Measurements from ENCODE around the gene SAE1.
"Not testable (repeated sequence)": the region's sequence is repeated elsewhere in the genome, so short reads cannot be mapped to it uniquely, and the experiment has no call there.

SAE1 gene

GRCh38 chr19:47130589-47131227 is at the start of gene SAE1:
Gene SAE1 (plus strand): TSS chr19:47130835. CDS start chr19:47130931, 96 bp downstream.
- DNase-seq (ENCODE audit: low read depth) = peak; percentile 95

- no peak for DNase-seq (ENCODE audit: low read depth)
Observed at GRCh38 chr19:47081095-47081494, 49.5 kb upstream of the SAE1 start.

- no peak for DNase-seq (ENCODE audit: low read depth)
Observed at GRCh38 chr19:47082493-47082892, 48.1 kb upstream of the SAE1 start.

GRCh38 chr19:47084879-47085439 is 45.7 kb upstream of the SAE1 start:
- no peak for DNase-seq (ENCODE audit: low read depth)

GRCh38 chr19:47086280-47086679 is 44.4 kb upstream of the SAE1 start:
- DNase-seq (ENCODE audit: low read depth) = no peak

- DNase-seq (ENCODE audit: low read depth) = no peak
Observed at GRCh38 chr19:47089767-47090350, 40.8 kb upstream of the SAE1 start.

- no peak for DNase-seq (ENCODE audit: low read depth)
Observed at GRCh38 chr19:47093254-47093653, 37.4 kb upstream of the SAE1 start.

- DNase-seq (ENCODE audit: low read depth) = no peak
Observed at GRCh38 chr19:47093841-47094240, 36.8 kb upstream of the SAE1 start.

- DNase-seq (ENCODE audit: low read depth) = no peak
Observed at GRCh38 chr19:47094557-47095475, 35.8 kb upstream of the SAE1 start.

GRCh38 chr19:47095476-47096099 is 35.0 kb upstream of the SAE1 start:
- peak; percentile 52 for DNase-seq (ENCODE audit: low read depth)

- DNase-seq (ENCODE audit: low read depth) = no peak
Observed at GRCh38 chr19:47096100-47096704, 34.4 kb upstream of the SAE1 start.

- no peak for DNase-seq (ENCODE audit: low read depth)
Observed at GRCh38 chr19:47096721-47097120, 33.9 kb upstream of the SAE1 start.

GRCh38 chr19:47097396-47098201 is 33.0 kb upstream of the SAE1 start:
- peak; percentile 57 for DNase-seq (ENCODE audit: low read depth)

- no peak for DNase-seq (ENCODE audit: low read depth)
Observed at GRCh38 chr19:47098608-47099007, 32.0 kb upstream of the SAE1 start.

- DNase-seq (ENCODE audit: low read depth) = no peak
Observed at GRCh38 chr19:47099576-47100050, 31.0 kb upstream of the SAE1 start.

GRCh38 chr19:47100290-47100689 is 30.3 kb upstream of the SAE1 start:
- DNase-seq (ENCODE audit: low read depth) = no peak

- DNase-seq (ENCODE audit: low read depth) = not testable (repeated sequence)
Observed at GRCh38 chr19:47101116-47101515, 29.5 kb upstream of the SAE1 start.

GRCh38 chr19:47102346-47103060 is 28.1 kb upstream of the SAE1 start:
- DNase-seq (ENCODE audit: low read depth) = no peak

- no peak for DNase-seq (ENCODE audit: low read depth)
Observed at GRCh38 chr19:47104680-47105079, 26.0 kb upstream of the SAE1 start.

GRCh38 chr19:47105874-47106273 is 24.8 kb upstream of the SAE1 start:
- no peak for DNase-seq (ENCODE audit: low read depth)

Measured in stromal cell of bone marrow (primary cell).